Spleen (tissue), 7 donors: ENCODE measurements around the gene CEP128.

Experiments used
- POLR2AphosphoS5 ChIP-seq, 3 donors: sonication (generic); formaldehyde crosslinking; IDR thresholded peaks; one replicate each; pipeline ENCODE4 v1.5.1; 2017; ENCODE audit warnings: antibody characterized with exemption in 3 of 3
- TF ChIP-seq, protein P1 (sequence below), 11 experiments: fragments of 200-600 bp in 7 of 11; fragments of 450-650 bp in 4 of 11; sonication (generic) in 4 of 11; IDR thresholded peaks in 8 of 11; conservative IDR thresholded peaks in 3 of 11; 1 replicate in 7 of 11; 2 replicates in 4 of 11; pipeline versions ENCODE4 v1.4.0 to v1.8.0; 2016 to 2021; ENCODE audit warnings: antibody characterized with exemption in 11 of 11, inconsistent platforms in 4 of 11, mild to moderate bottlenecking in 1 of 11
- donor health status: DM: no; HTN: no; CAD: no; lungs with moderate emphysema.
- donor health status: DM: no; HTN: no; CAD: no.
- donor health status: DM: no; HTN: no; CAD: no.

DNA sequence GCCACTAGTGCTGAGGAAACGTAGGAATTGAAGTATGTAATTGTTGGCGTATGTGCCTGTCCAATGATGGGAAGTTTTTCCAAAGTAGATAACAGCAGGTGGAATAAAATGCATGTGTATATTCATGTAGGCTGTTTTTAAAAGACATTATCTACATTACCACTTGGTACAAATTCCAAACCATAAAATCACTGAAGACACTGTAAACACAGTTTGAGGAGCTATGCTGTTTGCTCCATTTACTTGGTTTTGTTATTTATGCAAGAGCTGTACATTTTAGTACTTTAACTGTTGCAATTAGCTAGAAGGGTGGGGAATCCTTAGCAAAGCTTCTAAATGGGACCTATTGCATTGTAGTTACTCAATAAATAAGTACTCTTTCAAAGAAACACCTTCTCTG lies 455.8 kb downstream of the CEP128 start:
- TF ChIP-seq, protein P1, sequence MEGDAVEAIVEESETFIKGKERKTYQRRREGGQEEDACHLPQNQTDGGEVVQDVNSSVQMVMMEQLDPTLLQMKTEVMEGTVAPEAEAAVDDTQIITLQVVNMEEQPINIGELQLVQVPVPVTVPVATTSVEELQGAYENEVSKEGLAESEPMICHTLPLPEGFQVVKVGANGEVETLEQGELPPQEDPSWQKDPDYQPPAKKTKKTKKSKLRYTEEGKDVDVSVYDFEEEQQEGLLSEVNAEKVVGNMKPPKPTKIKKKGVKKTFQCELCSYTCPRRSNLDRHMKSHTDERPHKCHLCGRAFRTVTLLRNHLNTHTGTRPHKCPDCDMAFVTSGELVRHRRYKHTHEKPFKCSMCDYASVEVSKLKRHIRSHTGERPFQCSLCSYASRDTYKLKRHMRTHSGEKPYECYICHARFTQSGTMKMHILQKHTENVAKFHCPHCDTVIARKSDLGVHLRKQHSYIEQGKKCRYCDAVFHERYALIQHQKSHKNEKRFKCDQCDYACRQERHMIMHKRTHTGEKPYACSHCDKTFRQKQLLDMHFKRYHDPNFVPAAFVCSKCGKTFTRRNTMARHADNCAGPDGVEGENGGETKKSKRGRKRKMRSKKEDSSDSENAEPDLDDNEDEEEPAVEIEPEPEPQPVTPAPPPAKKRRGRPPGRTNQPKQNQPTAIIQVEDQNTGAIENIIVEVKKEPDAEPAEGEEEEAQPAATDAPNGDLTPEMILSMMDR (IDR thresholded peaks at IDR 0.05 in 8 of 11, conservative IDR thresholded peaks at IDR 0.05 in 3 of 11): no peak
- TF ChIP-seq POLR2AphosphoS5 (IDR thresholded peaks at IDR 0.05): no peak
